Renal cortical epithelial cell (primary cell): Measurements from ENCODE around the gene MAP2K5. TPM values are rescaled to one million over a fixed set of nuclear protein-coding genes. Genes with fewer than 3 reads are reported as not detected.

Experiments
- total RNA-seq: library from RNA; depleted of rRNA; stranded (reverse); fragments of >200 nt; gene quantifications from 2 replicates; pipeline ENCODE4 v1.2.3, GENCODE V29; 2014

The MAP2K5 gene
- total RNA-seq, 1 donor from 2014 or later = 11.8 TPM

Other genes with a start within 250 kb of the MAP2K5 start
- 1.2 and 1.9 TPM in 2 replicates for gene C15orf61, start 21.6 kb upstream of the MAP2K5 start, total RNA-seq